Natural killer cell (primary cell): ENCODE results near the gene NATD1. TPM values are rescaled to one million over a fixed set of nuclear protein-coding genes. Genes with fewer than 3 reads are reported as not detected.

Experiments
- ATAC-seq, 3 donors: fragments of 150-1000 bp in 2 of 3; fragments of 200-7000 bp in 1 of 3; cut with Tn5 transposase; 1 replicate in 1 of 3; 2 replicates in 2 of 3; pipeline ENCODE4 v1.10.0; 2021; ENCODE audit warnings: mild to moderate bottlenecking in 2 of 3, moderate library complexity in 2 of 3
- DNase-seq, 2 donors: peaks; one replicate each; pipeline versions ENCODE4 v3.0.0 to v3.0.0-alpha.2; 2013 to 2021; ENCODE audit warnings: mixed read lengths in 1 of 2
- H3K27ac ChIP-seq: one replicate; pipeline ENCODE4 v1.5.1; 2013; ENCODE audit warnings: mild to moderate bottlenecking, low read length
- H3K27me3 ChIP-seq: one replicate; pipeline ENCODE4 v1.6.1; 2013; ENCODE audit warnings: low read length; ENCODE audit not compliant: control insufficient read depth, insufficient read depth
- H3K36me3 ChIP-seq: one replicate; pipeline ENCODE4 v1.6.1; 2013; ENCODE audit warnings: low read length; ENCODE audit not compliant: control insufficient read depth, insufficient read depth
- H3K4me1 ChIP-seq: one replicate; pipeline ENCODE4 v1.6.1; 2013; ENCODE audit warnings: low read length; ENCODE audit not compliant: control insufficient read depth, insufficient read depth
- H3K4me3 ChIP-seq: one replicate; pipeline ENCODE4 v1.5.1; 2013; ENCODE audit warnings: low read length
- H3K9me3 ChIP-seq: one replicate; pipeline ENCODE4 v1.6.1; 2013; ENCODE audit warnings: low read length; ENCODE audit not compliant: control insufficient read depth, insufficient read depth
- H3K27ac Mint-ChIP-seq, 2 donors: one replicate each; pipeline ENCODE4 v1.8.0; 2022; ENCODE audit warnings: mild to moderate bottlenecking in 2 of 2, mixed read lengths in 2 of 2, moderate library complexity in 1 of 2
- H3K27me3 Mint-ChIP-seq, 2 donors: one replicate each; pipeline ENCODE4 v1.8.0; 2022; ENCODE audit warnings: low read depth in 2 of 2, mixed read lengths in 2 of 2
- H3K36me3 Mint-ChIP-seq: one replicate; pipeline ENCODE4 v1.8.0; 2022; ENCODE audit warnings: mixed read lengths
- H3K4me1 Mint-ChIP-seq, 2 donors: one replicate each; pipeline ENCODE4 v1.8.0; 2022; ENCODE audit warnings: mixed read lengths in 2 of 2
- H3K4me3 Mint-ChIP-seq: one replicate; pipeline ENCODE4 v1.8.0; 2022; ENCODE audit warnings: mild to moderate bottlenecking, moderate library complexity, mixed read lengths
- H3K9me3 Mint-ChIP-seq, 2 donors: one replicate each; pipeline ENCODE4 v1.8.0; 2022; ENCODE audit warnings: mixed read lengths in 2 of 2
- WGBS: methylation state at CpG from one replicate; pipeline ENCODE4 v1.1.7; 2013; ENCODE audit warnings: missing lambda C conversion rate; ENCODE audit not compliant: insufficient coverage; 5-methylcytosine and 5-hydroxymethylcytosine counted together
- intact Hi-C: fragments of 100-400 bp; cut with micrococcal nuclease; formaldehyde crosslinking; loops from one replicate; pipeline ENCODE4 v1.14.2; 2022
- total RNA-seq, 4 donors: library from RNA; stranded (reverse); fragments of 120-200 nt in 1 of 4; gene quantifications; one replicate each; pipeline versions ENCODE4 v1.2.3 to v1.2.4, GENCODE V29; 2013 to 2022
- TF ChIP-seq, protein P1 (sequence below): fragments of 200-600 bp; IDR thresholded peaks from one replicate; pipeline ENCODE4 v1.8.0; 2022; ENCODE audit warnings: antibody characterized with exemption

The NATD1 gene
- total RNA-seq, 3 donors from 2014 or later (not counting 1 experiment from before 2014, with no cell fraction given): 10.9 to 16.3 (median 14.1) TPM

DNA sequence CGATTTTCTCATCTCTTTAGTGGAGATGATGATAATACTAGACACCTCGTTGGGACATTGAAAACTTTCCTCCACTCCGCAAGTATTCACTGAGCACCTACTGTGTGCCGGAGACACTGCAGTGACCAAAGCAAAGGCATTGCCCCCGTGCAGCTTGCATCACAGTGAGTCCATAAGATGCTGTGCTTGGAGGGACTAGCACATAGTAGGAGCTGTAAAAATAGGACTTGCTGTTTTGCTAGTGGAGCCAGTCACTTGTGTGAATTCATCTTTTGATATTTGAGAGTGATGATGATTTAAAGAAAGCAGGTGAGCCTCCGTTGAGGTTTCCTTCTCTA, 26.0 kb upstream of the NATD1 start:
- TF ChIP-seq, protein P1, sequence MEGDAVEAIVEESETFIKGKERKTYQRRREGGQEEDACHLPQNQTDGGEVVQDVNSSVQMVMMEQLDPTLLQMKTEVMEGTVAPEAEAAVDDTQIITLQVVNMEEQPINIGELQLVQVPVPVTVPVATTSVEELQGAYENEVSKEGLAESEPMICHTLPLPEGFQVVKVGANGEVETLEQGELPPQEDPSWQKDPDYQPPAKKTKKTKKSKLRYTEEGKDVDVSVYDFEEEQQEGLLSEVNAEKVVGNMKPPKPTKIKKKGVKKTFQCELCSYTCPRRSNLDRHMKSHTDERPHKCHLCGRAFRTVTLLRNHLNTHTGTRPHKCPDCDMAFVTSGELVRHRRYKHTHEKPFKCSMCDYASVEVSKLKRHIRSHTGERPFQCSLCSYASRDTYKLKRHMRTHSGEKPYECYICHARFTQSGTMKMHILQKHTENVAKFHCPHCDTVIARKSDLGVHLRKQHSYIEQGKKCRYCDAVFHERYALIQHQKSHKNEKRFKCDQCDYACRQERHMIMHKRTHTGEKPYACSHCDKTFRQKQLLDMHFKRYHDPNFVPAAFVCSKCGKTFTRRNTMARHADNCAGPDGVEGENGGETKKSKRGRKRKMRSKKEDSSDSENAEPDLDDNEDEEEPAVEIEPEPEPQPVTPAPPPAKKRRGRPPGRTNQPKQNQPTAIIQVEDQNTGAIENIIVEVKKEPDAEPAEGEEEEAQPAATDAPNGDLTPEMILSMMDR: no peak
- Mint-ChIP-seq H3K27ac (no peak overlapping the region), H3K36me3 (no peaks in the 10 kb centered on the region), H3K27me3 (no peaks in the 10 kb centered on the region), H3K4me1 (peaks cover 24 to 61% of the 10 kb centered on the region in 2 donors), H3K4me3 (no peak overlapping the region), H3K9me3 (no peaks in the 10 kb centered on the region)
- H3K27me3 ChIP-seq: no peaks in the 10 kb centered on the region
- no peak overlapping the region for H3K4me3 ChIP-seq
- H3K4me1 ChIP-seq: peaks cover 48% of the 10 kb centered on the region
- no peaks in the 10 kb centered on the region for H3K9me3 ChIP-seq
- H3K27ac ChIP-seq: no peak overlapping the region
- WGBS: 83% methylated on average over 6 of the region's 6 CpGs
- DNase-seq: peak in 1 of 2 donors; percentile 6
- no peaks in the 10 kb centered on the region for H3K36me3 ChIP-seq
- ATAC-seq: no peak
- intact Hi-C loops: no loop called here

DNA sequence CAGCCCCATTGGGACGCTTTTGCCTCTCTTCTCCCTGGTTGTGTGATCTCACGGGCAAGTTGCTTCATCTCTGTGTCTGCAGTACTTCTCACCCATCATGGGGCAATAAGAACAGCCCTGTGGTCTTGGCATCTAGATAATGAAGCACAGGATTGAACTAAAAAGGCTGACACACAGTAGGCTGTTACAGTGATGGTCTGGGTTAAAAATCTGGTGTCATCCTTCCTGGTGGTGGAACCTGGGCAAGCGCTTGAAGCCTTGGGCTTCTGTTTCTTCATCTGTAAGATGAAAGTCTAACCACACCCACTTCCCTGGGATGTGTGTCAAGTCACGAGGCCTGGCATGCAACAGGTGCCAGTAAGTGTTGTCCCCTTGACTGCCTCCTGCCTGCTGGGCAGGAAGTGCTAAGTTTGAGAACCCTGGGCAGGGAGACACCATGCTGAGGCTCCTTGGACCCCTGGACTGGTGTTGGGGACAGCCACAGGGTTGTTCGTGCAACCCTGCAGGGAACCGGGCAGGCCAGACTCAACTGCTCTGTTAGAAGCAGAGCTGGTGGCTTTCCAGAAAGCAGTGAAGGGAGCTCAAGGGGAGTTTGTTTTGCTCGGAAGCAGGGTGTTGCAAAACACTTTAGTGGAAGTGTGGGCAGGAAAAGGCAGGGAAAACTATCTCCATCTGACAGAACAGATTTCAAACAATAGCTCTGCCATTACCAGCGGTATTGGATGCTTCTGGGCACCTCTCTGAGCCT, 25.4 kb upstream of the NATD1 start:
- H3K27ac Mint-ChIP-seq: peak overlapping the region in 1 of 2 donors; percentile 48
- WGBS: 65% methylated on average over 7 of the region's 8 CpGs
- no peak overlapping the region for H3K4me3 Mint-ChIP-seq
- Histone ChIP-seq H3K4me3 (no peak overlapping the region), H3K27ac (no peak overlapping the region), H3K27me3 (no peaks in the 10 kb centered on the region), H3K4me1 (peaks cover 44% of the 10 kb centered on the region), H3K36me3 (no peaks in the 10 kb centered on the region), H3K9me3 (no peaks in the 10 kb centered on the region)
- no peaks in the 10 kb centered on the region for H3K27me3 Mint-ChIP-seq
- intact Hi-C loops: no loop called here
- peak in 1 of 2 donors; percentile 80 for DNase-seq
- ATAC-seq: no peak
- H3K4me1 Mint-ChIP-seq: peaks cover 24 to 58% of the 10 kb centered on the region in 2 donors
- H3K9me3 Mint-ChIP-seq: no peaks in the 10 kb centered on the region
- TF ChIP-seq, protein P1: no peak
- H3K36me3 Mint-ChIP-seq: no peaks in the 10 kb centered on the region

DNA sequence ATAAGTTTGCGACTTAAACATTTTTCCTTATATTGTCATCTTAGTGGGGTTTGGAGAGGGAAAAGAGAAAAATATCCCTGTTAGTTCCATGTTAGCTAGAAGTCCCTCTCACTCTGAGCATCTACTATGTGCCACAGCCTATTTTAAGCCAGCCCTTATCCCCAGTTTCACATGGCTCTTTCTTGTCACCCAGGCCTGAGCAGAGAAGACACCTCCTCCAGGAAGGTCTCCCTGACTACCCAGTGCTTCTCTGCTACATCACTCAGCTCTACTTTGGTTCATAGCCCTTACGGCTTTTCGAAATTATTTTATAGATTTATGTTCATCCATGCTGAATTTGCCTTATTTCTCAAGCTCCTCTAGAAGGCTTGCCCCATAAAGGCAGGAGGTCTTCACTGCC, 24.1 kb upstream of the NATD1 start:
- Mint-ChIP-seq H3K27ac (peak overlapping the region; percentile 25 to 64), H3K36me3 (no peaks in the 10 kb centered on the region), H3K27me3 (no peaks in the 10 kb centered on the region), H3K4me1 (peaks cover 24 to 49% of the 10 kb centered on the region in 2 donors), H3K4me3 (peak overlapping the region; percentile 71), H3K9me3 (no peaks in the 10 kb centered on the region)
- Histone ChIP-seq H3K4me3 (no peak overlapping the region), H3K27ac (no peak overlapping the region), H3K36me3 (no peaks in the 10 kb centered on the region), H3K4me1 (peaks cover 36% of the 10 kb centered on the region), H3K9me3 (no peaks in the 10 kb centered on the region), H3K27me3 (no peaks in the 10 kb centered on the region)
- ATAC-seq (no peak), DNase-seq (no peak)
- 97% methylated on average over 2 of the region's 3 CpGs for WGBS
- intact Hi-C loops: no loop called here
- TF ChIP-seq, protein P1: no peak

DNA sequence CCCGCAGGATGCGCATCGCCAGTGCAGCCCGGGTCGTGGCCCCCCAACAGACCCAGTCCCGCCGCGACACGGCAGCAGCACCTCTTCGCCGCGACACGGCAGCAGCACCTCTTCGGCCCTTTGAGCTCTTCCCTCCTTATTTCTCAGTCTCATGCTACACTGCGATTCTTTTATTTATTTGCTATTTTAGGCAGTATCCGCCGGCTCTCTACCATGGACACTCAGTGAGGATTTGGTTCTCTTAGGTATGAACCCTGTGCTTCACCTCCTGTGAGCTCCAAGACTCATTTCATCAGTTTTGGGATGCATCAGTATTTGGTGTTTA, 23.0 kb upstream of the NATD1 start:
- H3K9me3 Mint-ChIP-seq: no peaks in the 10 kb centered on the region
- intact Hi-C loops: no loop called here
- Histone ChIP-seq H3K36me3 (no peaks in the 10 kb centered on the region), H3K4me1 (peaks cover 36% of the 10 kb centered on the region), H3K4me3 (peak overlapping the region; percentile 60), H3K27me3 (no peaks in the 10 kb centered on the region), H3K9me3 (no peaks in the 10 kb centered on the region), H3K27ac (peak overlapping the region; percentile 83)
- H3K27ac Mint-ChIP-seq: peak overlapping the region; percentile 86 to 97
- DNase-seq: no peak
- no peak for ATAC-seq
- peaks cover 24 to 46% of the 10 kb centered on the region in 2 donors for H3K4me1 Mint-ChIP-seq
- H3K4me3 Mint-ChIP-seq: peak overlapping the region; percentile 90
- TF ChIP-seq, protein P1: no peak
- no peaks in the 10 kb centered on the region for H3K27me3 Mint-ChIP-seq
- no peaks in the 10 kb centered on the region for H3K36me3 Mint-ChIP-seq
- WGBS: 16% methylated on average over 17 of the region's 17 CpGs
